ENCODE results near the gene BAHCC1. TPM values are rescaled to one million over a fixed set of nuclear protein-coding genes. Genes with fewer than 3 reads are reported as not detected.

Gene BAHCC1
- total RNA-seq, 1 donor from 2014 or later, result 3.6 TPM

GRCh38 chr17:81443269-81443668 lies 48.0 kb downstream of the BAHCC1 start:
- DNase-seq (ENCODE audit: low spot score), result no peak

DNA sequence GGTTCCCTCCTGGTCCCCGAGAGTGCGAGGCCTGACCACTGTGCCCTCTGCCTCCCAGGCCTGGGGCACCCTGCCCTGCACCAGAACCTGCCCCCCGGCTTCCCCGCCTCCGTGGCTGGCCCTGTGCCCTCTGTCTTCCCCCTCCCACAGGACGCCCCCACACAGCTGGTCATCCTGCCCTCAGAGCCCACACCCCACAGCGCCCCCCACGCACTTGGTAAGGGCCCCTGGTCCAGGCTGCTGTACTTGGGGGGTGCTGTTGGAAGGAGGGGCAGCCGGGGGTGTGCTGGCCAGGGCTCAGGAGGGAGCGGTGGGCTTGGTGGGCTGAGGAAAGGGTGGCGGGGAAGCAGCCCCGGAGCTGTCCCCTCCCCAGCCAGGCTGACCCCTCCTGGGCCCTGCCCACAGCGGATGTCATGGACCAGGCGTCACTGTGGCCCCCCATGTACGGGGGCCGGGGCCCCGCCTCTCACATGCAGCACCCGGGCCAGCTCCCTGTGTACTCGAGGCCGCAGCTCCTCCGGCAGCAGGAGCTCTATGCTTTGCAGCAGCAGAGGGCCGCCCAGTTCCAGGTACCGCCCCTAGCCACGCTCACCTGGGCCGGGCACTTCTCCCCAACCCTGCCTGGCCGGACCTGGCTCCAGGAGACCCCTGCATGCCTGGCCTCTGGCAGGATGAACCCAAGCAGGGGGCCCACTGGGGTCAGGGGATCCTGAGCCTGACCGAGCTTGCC lies 49.5 kb downstream of the BAHCC1 start:
- DNase-seq (ENCODE audit: low spot score), result no peak

DNA sequence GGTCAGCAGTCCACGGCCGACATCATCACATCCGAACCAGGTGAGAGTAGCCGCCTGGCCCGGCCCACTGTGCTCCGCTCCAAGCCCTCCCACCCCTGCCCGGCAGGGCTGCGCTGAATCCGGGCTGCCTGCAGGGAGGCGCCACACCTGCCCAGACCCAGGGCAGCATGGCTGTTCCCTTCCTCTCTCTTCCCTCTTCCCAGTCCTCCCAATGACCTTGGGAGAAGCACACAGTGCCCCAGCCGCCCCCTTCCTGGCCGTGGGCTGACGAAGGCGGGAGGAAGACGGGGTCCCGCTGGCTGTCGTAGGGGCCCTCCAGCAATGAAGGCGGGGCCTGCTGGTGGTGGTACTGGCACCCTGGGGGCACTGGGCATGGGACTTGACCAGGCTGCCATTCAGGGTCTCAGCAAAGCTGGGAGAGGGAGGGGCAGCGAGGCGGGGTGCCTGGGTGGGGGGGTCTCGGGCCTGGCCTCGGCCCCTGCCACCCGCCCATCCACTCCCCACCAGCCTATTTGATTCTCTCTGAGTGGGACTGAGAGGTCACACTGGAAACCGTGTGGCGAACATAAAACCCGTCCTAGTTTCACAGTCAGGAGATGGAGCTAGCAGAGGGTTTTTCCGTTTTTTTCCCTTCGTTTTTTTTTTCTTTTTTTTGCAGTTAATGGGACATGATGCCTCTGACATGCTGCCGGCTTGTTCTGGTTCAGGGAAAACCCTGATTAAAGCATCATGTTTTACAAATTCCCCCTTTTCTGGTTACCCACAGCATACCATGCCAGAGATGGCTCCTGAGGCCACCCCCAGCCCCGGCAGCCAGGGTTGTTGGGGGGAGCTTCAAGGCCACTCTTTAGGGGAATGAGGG lies 50.6 kb downstream of the BAHCC1 start:
- no peak for DNase-seq (ENCODE audit: low spot score)

DNA sequence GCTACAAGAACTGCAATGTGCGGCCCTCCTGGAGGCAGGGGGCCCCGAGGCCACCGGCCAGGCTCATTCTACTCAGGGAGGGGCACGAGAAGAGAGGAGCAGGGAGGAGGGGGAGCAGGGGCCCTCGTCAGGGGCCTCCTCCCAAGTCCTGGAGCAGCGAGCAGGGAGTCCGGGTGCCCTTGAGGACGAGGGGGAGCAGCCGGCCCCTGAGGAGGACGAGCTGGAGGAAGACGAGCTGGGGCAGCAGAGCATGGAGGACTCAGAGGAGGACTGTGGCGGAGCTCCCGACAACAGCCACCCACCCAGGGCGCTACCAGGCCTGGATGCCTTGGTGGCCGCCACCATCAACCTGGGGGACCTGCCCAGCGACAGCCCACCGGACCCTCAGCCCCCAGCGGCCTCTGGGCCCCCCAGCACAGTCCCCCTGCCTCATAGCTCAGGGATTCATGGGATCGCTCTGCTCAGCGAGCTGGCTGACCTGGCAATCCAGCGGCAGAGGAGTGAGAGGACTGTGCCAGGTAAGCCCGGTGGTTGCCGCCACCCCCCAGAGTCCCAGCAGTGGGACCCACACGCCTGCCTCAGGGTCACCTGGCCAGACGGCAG lies 52.2 kb downstream of the BAHCC1 start:
- DNase-seq (ENCODE audit: low spot score), result no peak

DNA sequence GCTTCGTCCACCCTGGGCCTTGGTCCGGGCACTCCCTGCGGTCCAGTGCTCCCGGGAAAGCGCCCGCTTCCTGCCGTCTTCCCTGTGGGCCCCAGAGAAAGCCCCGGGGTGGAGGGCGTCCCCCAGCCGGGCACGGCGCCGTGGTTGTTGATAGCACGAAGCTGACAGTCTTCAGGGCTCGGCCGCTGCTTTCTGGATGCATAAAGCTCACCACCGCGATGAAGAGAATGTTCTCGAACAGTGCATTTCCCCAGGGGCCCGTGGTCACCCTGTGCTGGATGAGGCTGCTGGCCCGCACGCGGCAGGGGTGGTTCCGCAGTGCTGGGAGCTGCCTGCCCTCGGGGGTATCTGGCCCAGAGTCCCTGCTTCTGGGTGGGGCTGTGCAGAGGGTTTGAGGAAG lies 53.2 kb downstream of the BAHCC1 start:
- no peak for DNase-seq (ENCODE audit: low spot score)

DNA sequence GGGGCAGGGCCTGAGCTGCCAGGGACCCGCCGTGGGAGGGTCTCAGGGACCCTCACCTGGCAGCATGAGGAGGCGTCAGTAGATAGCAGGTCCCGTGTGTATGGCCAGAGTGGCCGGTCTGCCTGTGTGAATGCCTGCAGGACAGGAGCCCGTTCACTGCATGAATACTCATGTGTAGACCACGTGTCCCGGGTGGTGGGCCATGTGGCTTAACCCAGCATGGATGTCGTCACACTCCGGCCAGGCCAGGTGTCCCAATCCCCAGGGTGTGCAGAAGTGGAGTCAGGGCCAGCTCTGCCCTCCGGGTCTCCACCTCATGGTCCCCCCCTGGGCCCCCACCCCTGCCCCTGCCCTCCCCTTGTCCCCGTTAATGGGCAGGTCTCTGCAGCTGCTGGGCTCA lies 53.7 kb downstream of the BAHCC1 start:
- DNase-seq (ENCODE audit: low spot score), result no peak

GRCh38 chr17:81449351-81449750 lies 54.1 kb downstream of the BAHCC1 start:
- DNase-seq (ENCODE audit: low spot score), result no peak

DNA sequence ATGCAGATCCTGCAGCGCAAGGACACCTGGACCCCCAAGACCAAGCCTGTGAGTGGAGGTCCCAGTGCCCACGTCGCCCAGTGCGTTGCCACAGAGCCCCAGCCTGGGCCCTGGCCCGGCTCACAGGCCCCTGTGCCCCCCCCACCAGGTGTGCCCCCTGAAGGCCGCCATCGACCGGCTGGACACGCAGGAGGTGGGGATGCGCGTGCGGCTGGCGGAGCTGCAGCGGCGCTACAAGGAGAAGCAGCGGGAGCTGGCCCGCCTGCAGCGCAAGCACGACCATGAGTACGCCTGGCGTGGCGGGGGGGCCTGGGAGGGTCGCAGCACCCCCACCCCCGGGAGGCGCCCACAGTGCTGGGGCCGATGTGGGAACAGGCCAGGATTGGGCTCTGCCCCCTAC lies 56.6 kb downstream of the BAHCC1 start:
- DNase-seq (ENCODE audit: low spot score), result no peak

DNA sequence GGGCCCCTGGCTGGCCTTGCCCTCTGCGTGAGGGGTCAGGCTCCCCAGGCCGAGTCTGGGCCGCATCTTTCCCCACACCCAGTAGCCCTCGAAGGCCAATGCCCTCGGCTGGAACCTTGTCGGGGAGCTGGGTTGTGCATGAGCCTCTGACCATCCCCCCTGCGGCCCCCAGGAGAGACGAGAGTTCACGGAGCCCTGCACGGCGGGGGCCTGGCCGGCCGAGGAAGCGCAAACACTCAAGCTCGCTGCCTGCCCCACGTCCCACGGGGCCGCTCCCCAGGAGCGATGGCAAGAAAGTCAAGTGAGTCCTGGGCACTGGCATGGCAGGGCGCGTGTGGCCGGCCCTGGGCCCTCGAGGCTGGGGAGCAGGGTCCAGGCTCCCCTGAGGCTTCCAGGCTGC lies 57.3 kb downstream of the BAHCC1 start:
- no peak for DNase-seq (ENCODE audit: low spot score)

GRCh38 chr17:81453076-81453475 lies 57.8 kb downstream of the BAHCC1 start:
- no peak for DNase-seq (ENCODE audit: low spot score)

- DNase-seq (ENCODE audit: low spot score), result no peak
These were observed 58.5 kb downstream of the BAHCC1 start for GRCh38 chr17:81453712-81454111.

GRCh38 chr17:81454473-81454872 lies 59.2 kb downstream of the BAHCC1 start:
- no peak for DNase-seq (ENCODE audit: low spot score)

- DNase-seq (ENCODE audit: low spot score), result no peak
These were observed 60.1 kb downstream of the BAHCC1 start for GRCh38 chr17:81455387-81455786.

DNA sequence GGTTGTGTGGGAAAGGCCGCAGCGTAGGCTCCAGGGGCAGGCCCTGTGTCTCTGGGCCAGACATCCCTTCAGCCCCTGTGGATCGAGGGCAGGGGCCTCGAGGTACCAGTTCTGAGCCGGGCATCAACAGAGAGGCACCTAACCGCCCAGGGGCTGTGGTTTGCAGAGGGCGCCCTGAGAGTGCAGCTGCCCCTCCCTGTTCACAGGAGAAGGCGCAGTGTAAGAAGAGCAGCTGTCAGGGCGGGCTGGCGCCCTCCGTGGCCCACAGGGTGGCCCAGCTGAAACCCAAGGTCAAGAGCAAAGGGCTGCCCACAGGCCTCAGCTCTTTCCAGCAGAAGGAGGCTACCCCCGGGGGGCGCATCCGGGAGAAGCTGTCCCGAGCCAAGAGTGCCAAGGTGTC lies 60.8 kb downstream of the BAHCC1 start:
- DNase-seq (ENCODE audit: low spot score), result no peak

GRCh38 chr17:81456798-81457197 lies 61.5 kb downstream of the BAHCC1 start:
- DNase-seq (ENCODE audit: low spot score), result no peak

DNA sequence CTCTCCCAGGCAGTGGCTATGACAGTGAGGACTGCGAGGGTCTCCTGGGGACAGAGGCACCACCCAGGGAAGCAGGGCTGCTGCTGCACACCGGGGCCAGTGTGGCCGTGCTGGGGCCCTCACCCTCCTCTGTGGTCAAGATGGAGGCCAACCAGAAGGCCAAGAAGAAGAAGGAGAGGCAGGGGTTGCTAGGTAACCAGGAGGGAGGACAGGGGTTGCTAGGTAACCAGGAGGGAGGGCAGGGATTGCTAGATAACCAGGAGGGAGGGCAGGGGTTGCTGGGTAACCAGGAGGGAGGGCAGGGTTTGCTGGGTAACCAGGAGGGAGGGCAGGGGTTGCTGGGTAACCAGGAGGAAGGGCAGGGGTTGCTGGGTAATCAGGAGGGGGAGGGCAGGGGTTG lies 62.1 kb downstream of the BAHCC1 start:
- no peak for DNase-seq (ENCODE audit: low spot score)

GRCh38 chr17:81457917-81458555 lies 62.8 kb downstream of the BAHCC1 start:
- no peak for DNase-seq (ENCODE audit: low spot score)

GRCh38 chr17:81458628-81459027 lies 63.4 kb downstream of the BAHCC1 start:
- DNase-seq (ENCODE audit: low spot score), result no peak

GRCh38 chr17:81459224-81459623 lies 64.0 kb downstream of the BAHCC1 start:
- DNase-seq (ENCODE audit: low spot score), result no peak

- DNase-seq (ENCODE audit: low spot score), result no peak
These were observed 64.6 kb downstream of the BAHCC1 start for GRCh38 chr17:81459864-81460263.

- no peak for DNase-seq (ENCODE audit: low spot score)
These were observed 65.7 kb downstream of the BAHCC1 start for GRCh38 chr17:81460856-81461460.
